Prostate gland (tissue), 2 donors: Measurements from ENCODE around the gene TAP1.

ENCODE experiments used
- POLR2AphosphoS5 ChIP-seq: sonication (generic); formaldehyde crosslinking; IDR thresholded peaks from one replicate; pipeline ENCODE4 v1.6.1; 2017; ENCODE audit warnings: antibody characterized with exemption
- TF ChIP-seq, protein P1 (sequence below), 4 experiments: fragments of 200-600 bp in 2 of 4; fragments of 450-650 bp in 2 of 4; sonication (generic) in 2 of 4; IDR thresholded peaks; 1 replicate in 3 of 4; 2 replicates in 1 of 4; pipeline ENCODE4 v1.5.1; 2016 to 2019; ENCODE audit warnings: antibody characterized with exemption in 4 of 4, mild to moderate bottlenecking in 2 of 4, moderate library complexity in 2 of 4

DNA sequence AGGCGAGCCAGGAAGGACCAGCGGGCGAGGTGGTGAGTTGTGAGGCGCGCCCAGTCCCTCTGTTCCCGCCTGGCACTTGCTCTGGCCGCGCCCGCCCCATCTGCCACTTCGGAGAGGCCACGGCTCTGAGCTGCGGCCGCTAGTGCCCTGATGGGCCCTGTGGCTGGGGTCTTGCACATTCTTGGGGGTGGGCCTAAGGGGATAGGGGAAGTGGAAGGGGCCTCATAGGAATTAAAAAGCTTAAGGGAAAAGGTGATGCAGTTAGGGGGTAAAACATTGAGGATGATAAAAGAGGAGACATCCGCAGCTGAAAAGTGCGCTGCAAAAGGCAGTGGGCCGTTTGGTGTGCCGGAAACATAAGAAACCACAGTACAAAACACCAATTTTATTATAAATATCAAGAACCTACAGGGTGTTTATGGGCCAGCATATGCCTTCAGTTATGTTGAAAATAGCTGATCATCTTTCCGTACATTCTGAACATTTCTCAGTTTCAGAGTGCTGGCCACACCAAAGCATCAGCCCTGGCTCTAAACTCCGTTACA lies 8.6 kb downstream of the TAP1 start:
- TF ChIP-seq, protein P1, sequence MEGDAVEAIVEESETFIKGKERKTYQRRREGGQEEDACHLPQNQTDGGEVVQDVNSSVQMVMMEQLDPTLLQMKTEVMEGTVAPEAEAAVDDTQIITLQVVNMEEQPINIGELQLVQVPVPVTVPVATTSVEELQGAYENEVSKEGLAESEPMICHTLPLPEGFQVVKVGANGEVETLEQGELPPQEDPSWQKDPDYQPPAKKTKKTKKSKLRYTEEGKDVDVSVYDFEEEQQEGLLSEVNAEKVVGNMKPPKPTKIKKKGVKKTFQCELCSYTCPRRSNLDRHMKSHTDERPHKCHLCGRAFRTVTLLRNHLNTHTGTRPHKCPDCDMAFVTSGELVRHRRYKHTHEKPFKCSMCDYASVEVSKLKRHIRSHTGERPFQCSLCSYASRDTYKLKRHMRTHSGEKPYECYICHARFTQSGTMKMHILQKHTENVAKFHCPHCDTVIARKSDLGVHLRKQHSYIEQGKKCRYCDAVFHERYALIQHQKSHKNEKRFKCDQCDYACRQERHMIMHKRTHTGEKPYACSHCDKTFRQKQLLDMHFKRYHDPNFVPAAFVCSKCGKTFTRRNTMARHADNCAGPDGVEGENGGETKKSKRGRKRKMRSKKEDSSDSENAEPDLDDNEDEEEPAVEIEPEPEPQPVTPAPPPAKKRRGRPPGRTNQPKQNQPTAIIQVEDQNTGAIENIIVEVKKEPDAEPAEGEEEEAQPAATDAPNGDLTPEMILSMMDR (IDR thresholded peaks at IDR 0.05): no peak
- no peak for TF ChIP-seq POLR2AphosphoS5
